HG02970 (cell line): ENCODE results near the gene IGSF9B.

ENCODE experiments used
- ATAC-seq: cut with Tn5 transposase; IDR thresholded peaks from one replicate; pipeline ENCODE4 v1.9.1; 2021; ENCODE audit warnings: mild to moderate bottlenecking, moderate library complexity, moderate number of reproducible peaks; ENCODE audit not compliant: unreplicated experiment, low FRiP score

IGSF9B gene

GRCh38 chr11:133921513-133921912 lies 35.3 kb downstream of the IGSF9B start:
- ATAC-seq, result no peak

DNA sequence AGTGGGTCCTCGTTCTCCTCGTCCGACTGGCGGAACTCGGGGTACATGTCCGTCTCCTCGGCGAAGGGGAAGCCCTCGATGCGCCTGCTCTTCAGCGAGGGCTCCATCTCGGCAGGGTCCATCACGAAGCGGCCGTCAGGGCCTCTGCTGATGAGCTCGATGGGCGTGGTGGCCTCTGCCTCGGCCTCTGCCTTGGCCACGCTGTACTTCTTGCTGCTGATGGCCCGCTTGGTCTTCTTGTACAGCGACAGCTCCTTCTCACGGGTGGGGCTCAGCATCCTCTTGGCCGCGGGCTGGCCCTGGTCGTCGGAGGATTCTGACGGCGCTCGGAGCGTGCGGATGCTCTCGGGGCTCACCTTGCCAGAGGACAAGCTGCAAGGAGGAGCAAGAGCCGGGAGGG lies 35.7 kb downstream of the IGSF9B start:
- ATAC-seq, result no peak

DNA sequence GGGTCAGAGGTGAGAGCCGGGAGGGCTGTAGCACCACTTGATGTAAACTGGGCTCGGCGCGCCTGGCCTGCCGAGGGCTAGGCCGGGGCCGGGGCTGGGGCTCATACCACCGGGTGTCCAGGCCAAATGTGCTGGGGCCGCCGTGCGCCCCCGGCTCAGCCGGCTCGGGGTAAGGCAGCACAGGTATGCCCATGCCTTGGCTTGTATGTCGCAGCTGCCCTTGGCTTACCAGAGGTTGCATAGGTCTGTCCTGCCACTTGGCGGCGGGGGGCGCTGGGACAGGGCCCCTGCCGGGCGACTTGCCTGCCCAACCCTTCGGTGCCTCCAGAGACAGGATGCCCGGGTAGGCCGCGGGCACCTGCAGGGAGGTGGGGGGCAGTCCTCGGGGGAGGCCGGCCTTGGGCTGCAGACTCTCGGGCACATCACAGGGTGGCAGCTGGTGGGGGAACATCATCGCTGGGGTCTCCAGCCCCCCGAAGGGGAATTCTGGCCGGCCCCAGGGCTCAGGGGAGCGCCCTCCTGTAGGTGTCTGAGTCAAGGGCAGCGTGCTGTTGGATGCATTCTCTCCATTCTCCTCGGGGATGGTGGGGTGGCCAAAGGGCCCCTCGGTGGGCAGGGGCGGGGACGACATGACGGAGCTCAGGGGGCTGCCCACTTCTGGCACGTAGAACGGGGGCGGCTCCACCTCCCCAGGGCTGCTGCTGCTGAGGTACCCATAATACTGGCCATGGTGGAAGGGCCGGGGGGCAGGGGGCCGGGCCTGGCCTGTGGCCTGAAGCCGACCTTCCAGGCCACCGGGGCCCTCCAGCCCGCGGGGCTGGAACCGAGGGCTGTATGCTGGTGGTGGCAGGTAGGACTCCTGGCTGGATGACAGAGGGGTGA lies 36.4 kb downstream of the IGSF9B start:
- ATAC-seq, result no peak

GRCh38 chr11:133919330-133920108 lies 37.2 kb downstream of the IGSF9B start:
- no peak for ATAC-seq

DNA sequence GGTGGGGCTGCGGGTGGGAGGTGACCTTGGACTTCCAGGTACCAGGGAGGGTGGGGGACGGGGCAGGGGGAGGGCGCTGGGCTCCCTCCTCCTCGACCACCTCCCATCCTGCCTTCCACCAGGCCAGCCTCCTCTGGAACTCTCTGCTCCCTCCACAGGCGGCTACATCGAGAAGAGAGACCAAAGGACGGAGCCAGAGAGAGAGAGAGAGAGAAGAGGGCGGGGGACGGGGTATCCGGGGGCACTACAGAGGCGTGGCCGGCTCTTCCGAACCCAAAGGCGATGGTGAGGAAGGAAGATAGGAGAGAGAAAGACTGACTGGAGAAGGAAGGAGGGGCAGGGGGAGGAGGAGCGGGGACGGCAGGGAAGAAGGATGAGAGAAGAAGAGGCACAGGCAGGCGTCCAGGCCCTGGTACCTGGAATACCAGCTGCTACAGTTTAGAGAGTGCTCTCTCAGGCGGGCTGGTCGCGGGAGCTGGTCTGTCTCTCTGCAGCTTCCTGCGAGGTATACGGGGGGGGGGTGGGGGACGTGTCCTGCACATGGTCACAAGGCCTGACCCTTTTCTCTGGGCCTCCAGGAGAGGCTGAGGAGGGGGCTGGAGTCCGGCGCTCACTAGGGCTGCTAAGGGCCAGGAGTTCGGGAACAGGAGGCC lies 38.0 kb downstream of the IGSF9B start:
- ATAC-seq, result no peak

DNA sequence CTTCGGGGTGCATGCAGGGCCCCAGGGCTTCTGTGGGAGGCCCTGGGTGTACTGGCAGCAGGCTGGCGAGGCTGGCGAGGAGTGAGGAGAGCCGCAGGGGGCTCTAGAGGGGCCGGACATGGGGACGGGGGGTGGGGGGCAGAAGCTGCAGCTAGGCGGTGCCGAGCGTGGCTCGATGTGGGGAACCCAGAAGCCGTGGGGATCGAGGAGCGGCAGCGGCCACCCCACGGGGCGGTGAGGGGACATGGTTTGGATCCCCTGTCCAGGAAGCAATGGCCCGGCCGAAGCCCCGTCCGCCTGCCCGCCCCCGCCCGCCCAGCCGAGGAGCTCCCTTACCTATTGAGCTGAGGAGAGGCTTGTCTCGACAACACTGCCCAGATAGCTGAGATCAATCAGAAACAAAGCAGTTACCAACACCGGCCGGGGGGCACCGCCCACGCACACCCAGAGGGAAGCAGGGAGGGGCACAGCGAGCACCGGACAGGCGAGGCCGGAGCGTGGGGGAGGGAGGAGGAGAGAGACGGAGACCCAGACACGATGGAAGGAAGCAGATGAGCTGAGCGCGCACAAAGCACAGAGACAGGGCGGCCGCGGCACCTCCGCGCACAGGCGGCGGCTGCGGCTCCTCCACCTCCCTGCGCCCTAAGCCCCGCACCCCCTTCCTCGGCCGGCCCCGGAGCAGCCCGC lies 38.7 kb downstream of the IGSF9B start:
- no peak for ATAC-seq

DNA sequence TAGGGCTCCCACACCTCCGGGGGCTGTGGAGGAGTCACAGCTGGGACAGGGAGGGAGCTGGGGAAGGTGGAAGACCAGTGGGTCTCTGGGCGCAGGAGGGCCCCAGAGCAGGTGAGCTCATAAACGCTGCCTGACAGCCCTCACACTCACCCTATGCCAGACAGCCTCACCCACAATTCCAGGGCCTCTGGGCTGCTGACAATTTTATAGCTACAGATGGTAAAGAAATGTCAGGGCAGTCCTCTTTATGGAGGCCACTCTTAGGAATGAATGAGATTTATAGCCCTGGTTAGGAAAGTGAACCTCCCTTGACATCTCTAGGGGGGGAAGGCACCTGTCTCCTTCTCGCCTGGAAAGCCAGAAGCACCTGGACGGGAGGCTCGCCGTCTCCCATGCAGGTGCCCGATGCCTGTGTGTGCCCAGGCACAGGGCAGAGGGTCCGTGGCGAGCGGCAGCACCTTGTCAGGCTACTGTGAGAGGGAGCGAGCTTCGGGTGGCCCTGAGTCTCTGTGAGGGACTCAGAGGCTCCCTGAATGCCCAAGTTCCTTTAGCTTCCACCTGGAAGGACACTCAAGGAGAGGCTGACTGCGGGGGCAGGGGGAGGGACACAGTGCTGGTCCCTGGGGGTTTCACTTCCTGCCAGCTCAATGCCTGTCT lies 39.9 kb downstream of the IGSF9B start:
- ATAC-seq, result no peak

DNA sequence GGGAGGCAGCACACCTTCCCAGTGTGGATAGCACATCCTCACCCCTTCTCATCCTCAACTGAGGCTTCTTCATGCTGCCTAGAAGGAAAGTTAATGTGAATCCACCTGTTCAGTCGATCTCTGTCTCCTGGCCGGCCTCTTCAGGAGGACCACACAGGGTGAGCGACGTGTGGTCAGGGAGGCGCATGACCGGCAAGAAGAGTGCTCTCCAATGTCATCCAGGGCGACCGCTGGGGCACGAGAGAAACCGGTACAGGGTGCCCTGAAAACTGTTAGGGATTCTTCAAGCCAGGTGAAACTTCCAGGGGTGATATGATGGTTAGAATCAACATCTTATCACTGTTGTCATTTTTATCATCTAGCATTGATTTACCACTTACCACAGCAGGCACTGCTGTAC lies 43.0 kb downstream of the IGSF9B start:
- ATAC-seq, result no peak

- ATAC-seq, result no peak
Measured at GRCh38 chr11:133911171-133911570, 45.6 kb downstream of the IGSF9B start.

DNA sequence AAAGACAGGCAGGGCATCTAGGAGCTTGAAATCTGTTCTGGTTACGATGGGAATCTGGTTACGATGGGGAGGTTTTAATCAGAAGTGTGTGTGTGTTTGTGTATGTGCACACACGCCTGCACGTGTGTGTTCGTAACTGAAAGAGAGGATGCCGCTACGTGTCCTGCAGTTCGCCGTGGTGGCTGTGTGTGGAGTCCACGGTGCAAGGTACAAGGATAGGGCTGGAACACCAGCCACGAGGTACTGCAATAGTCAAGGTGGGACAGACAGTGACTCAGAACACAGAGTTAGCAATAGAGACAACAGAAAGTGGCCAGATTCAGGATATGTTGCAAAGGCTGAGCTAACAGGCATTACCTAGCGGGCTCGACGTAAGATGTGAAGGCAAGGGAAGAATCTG lies 46.7 kb downstream of the IGSF9B start:
- no peak for ATAC-seq

- ATAC-seq, result no peak
Measured at GRCh38 chr11:133908827-133909226, 47.9 kb downstream of the IGSF9B start.

GRCh38 chr11:133907841-133908241 lies 48.9 kb downstream of the IGSF9B start:
- ATAC-seq, result no peak

DNA sequence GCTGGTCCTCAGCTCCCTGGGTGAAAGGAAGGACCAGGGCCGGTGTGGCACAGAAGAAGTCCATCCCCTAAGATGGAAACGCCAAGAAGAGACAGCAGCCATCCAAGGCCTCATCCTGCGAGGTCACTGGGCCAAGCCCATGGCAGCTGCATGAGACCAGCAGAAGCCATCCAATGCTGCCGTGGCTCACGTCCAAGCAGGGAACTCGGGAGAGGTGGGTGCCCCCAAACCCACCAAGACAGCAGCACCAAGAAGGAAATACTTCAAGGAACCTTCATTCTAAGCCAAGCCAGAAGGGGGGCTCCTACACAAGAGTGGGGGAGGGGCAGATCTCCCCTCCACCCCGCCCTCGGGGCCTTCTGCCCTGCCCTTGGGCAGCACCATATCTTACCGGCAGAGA lies 49.6 kb downstream of the IGSF9B start:
- no peak for ATAC-seq

- no peak for ATAC-seq
Measured at GRCh38 chr11:133906746-133907145, 50.0 kb downstream of the IGSF9B start.

DNA sequence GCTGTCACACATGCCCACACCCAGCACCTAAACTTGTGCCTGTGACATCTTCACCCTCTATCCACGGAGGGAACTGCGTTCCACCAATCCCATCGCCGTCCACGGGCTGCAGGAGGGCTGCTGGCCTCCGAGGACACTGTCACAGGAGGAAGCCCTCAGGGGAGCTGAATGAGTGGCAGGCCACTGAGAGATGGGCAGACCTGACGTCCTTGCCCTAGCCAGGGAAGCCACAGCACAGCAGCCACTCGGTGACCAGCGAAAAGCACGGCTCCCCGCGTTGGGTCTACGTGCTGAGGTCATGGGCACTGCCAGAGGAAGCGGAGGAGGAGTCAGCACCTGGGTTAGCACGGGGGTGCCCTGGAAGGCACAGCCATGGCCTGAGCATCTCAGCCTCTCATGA lies 50.5 kb downstream of the IGSF9B start:
- no peak for ATAC-seq

- no peak for ATAC-seq
Measured at GRCh38 chr11:133905677-133906156, 51.1 kb downstream of the IGSF9B start.

DNA sequence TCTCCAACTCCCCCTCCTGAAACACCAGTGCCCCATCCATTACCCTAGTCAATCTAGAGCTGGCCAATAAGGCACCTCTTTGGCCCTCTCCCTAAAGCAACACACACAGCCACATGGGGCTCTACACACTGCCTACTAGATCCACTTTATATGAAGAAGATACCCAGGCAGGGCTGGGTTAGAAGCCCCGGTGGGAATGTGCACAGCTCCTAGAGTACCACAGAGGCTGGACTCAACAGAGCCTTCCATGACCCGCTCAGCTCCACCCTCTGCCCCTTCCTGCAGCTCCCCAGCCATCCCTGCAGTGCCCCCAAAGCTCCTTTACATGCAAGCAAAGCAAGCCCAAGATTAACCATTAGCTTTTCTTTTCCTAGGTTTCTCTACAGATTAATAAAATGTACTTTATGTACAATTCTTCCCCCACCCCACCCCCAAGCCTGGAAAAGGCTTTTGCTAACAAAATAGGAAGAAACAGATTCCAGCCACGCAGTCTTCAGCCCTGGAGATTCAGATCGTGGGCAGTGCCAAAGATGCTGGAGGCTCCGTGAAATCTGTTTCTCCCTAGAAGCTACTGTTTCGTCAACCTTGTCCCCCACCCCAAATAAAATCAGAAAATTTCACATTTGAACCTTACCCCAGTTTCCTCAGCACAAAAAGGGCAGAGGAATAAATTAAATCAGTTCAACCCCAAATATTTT lies 51.8 kb downstream of the IGSF9B start:
- ATAC-seq, result no peak

DNA sequence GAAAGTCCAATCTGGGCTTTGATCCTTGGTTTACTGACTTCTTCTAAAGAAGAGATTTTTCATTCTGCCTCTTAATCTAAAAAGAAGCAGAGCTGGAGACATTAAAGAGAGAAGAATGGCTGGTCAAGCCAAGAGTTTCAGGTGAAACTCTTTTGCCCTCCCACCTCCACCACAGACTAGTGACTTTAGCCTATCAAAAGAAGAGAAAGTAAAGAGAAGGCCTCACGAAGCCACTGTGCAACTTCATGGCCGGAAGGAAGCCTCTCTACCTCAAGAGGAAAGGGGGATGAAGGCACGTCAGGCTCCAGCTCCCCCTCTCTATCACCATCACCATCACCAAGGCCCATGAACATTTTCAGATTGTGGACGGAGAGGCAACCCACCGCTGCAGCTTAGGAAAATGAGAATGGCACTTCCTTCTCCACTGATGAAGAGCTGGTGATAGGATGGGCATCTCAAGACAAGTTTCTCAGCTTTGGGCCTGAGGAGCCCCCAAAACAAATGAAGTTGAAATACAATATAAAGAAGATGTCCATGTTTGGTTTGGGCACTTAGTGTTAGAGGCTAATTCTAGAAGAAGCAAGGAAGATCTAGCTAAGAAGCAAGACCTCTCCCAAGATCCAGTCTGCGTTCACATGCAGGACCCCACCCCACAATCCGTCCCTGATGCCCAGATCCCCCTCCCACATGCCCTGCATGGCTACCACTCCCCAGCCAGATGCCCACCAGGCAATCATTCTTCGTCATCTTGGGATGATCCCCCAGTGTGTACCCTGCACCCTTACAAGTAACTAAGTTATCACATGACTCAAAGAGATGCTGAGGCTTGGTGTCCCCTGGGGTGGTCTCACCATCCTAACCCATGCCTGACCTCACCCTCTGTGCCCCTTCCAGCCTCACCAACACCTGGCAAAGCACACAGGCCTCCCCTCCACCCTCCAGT lies 52.6 kb downstream of the IGSF9B start:
- no peak for ATAC-seq
